GM18873 (cell line): ENCODE data around the gene DERL3.

Source experiments
- ATAC-seq: cut with Tn5 transposase; IDR thresholded peaks from one replicate; pipeline ENCODE4 v1.9.1; 2021; ENCODE audit warnings: mild to moderate bottlenecking, moderate library complexity, moderate number of reproducible peaks; ENCODE audit not compliant: unreplicated experiment, low FRiP score

Gene DERL3

DNA sequence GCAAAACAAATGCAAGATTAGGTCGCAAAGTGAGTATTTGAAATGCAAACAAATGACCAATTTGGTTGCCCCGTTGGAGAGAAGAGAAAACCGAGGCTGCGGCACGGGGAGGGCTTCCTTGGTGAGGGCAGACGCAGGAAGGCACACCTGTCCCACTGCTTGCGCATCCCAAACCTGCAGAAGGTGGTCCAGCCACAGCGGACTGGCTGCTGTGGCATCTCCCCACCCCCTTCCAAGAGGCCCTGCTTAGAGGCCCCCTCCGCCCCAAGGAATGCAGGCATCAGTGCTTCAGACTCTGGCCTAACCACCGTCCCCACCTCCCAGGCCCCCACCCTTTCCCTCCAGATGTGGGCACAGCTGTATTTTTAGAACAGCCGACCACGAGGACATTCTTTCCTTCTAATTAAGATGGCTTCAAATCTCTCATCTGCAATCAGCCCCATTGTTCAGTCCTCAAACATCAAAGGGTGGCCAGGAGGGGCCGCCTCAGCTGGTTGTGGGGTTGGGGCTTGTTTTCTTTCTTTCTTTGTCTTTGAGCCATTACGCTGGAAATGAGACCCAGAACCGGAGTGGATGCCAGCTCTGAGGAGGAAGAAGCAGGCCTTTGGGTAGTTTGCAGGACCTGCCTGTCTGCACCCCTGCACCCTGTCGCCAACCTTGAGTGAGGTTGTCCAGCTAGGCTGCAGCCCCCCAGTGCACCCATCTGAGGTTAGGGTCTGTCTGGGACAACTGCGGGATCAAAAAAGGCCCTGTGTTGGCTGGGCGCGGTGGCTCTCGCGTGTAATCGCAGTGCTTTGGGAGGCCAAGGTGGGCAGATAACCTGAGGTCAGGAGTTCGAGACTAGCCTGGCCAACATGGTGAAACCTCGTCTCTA lies 9.4 kb upstream of the DERL3 start:
- ATAC-seq: no peak

GRCh38 chr22:23847310-23847920 lies 8.6 kb upstream of the DERL3 start:
- ATAC-seq: no peak

GRCh38 chr22:23846081-23846469 lies 7.3 kb upstream of the DERL3 start:
- ATAC-seq: no peak

DNA sequence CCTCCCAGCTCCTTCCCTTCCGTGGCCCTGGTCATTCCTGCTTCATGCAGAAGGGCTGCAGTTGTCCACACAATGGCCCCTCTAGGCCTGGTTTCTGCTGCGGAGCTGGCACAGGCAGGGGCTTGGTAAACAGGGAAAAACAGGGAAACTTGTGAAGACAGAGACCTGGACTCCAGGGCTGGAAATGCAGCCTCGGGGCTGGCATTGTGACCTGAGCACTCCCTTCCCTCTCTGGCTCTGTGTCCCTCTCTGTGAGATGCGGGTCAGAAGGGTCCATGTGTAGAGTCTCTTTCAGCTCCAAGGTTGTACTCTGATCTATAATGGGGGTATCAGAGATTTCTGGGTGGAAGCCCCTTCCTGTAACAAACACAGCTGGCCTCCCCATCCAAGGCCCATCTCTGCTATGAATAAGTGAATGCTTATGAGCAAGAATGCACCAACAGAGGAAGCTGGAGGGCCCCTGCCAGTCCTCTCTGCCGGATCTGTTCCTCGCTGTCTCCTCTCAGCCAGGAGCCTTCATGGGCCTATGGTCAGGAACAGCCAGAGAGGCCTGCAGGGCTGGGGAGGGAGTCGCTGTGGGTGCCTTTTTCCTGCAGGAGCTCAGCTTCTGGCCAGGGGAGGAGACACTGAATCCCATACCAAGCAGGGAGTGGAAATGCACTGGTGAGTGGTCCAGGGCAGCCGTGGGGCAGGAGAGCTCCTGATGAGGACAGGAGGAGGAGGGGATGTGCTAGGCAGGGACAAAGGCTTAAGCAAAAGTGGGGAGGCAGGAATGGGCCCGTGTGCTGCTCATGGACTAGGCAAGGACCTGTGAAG lies 6.7 kb upstream of the DERL3 start:
- ATAC-seq: no peak

- ATAC-seq: peak; percentile 1
Observed at GRCh38 chr22:23844739-23845202, 6.0 kb upstream of the DERL3 start.

DNA sequence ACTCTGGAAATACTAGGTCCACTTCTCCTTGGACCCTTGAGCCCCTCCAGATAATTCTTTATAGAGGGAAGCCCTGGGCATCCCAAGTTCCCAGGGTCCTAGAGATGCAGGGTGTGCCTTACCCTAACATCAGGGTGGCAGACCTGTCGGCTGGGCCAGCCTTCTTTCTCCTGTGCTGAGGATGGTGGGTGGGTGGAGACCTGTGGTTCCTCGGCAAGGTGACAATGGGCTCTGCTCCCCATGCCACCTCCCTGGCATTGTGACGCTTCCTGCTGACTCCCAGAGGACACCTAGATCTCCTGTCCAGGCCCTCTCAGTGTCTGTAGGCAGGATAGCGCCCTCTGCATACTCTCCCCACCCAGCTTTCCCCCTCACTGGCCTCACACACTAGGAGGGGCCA lies 3.8 kb upstream of the DERL3 start:
- no peak for ATAC-seq

- ATAC-seq: no peak
Observed at GRCh38 chr22:23841736-23842445, 3.1 kb upstream of the DERL3 start.

DNA sequence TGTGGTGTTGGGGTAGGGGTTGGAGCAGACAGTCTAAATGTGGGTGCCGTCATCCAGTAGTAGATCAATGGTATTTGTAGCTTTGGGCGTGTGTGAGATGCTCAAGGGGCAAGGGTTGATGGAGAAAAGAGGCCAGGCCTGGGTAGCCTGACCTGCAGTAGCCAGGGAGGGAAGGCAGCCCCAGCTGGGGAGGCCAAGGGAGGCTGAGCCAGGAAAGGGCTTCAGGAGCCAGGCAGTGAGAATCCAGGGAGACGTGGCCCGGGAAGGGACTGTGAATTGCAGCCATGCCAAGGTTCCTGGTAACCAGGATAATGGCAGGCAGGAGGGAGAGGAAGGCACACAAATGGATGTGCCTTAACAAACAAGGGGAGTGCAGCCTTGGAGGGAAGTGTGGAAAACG lies 2.5 kb upstream of the DERL3 start:
- ATAC-seq: no peak

DNA sequence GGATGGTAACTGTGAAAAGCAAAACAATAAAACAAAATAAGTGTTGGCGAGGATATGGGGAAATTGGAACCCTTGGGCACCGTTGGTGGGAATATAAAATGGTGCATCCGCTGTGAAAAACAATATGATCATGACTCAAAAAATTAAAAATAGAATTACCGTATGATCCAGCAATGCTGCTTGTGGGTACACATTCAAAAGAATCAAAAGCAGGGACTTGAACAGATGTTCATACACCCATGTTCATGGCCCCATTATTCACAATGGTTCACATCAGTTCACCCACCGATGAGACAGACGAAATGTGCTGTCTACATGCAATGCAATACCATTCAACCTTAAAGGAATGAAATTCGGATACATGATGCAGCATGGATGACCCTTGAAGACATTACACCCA lies 1.2 kb upstream of the DERL3 start:
- ATAC-seq: no peak

DNA sequence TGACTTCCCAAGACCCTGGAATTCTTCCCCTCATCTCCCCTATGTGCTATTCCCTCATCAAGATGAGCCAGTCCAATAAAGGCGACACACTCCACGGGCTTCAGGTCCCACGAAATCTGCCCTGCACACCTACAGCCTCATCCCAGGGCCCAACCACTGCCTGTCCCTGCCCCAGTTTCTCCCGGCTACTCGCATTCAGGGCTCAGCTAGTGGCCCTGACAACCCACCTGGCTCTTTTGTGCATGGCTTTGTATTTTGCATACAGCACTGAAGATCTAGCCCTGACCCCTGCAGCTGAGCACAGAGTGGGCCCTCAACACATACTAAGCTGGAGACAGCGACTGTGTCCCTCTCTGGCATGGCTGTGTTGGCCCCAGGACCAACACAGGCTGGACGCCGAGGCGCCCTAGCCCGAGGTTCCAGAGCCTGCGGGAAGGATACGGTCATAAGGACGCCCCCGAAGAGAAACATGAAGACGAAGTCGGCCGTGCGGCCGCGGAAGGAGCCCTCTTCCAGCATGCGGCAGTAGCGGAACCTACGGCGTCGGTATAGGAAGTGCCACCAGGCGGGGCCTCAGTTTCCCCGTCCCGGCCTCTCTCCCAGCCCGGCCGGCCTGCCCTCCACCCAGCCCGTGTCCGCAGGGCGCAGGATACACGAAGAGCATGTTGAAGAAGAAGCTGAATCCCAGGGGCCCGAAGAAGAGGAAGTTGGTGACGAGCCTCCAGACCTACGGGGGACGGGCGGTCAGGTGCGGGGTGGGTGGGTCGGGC lies 710 bp downstream of the DERL3 start:
- ATAC-seq: no peak

DNA sequence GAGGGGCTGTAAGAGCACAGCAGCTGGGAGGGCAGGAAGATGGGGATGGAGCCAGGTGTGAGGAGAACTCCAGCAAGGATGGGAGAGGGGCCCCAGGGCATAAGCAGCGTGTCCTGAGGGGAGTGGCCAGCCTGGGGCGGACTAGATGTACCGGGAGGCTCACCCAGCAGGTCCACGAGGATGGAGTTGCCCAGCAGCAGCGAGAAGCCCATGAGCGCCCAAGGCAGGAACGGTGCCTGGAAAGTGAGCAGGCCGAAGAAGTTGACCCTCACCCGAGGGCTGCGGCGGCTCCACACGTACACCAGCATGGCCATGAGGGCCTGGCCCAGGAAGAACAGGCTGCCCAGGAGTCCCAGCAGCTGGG lies 1.3 kb downstream of the DERL3 start:
- no peak for ATAC-seq

GRCh38 chr22:23836692-23837495 lies 1.9 kb downstream of the DERL3 start:
- no peak for ATAC-seq

DNA sequence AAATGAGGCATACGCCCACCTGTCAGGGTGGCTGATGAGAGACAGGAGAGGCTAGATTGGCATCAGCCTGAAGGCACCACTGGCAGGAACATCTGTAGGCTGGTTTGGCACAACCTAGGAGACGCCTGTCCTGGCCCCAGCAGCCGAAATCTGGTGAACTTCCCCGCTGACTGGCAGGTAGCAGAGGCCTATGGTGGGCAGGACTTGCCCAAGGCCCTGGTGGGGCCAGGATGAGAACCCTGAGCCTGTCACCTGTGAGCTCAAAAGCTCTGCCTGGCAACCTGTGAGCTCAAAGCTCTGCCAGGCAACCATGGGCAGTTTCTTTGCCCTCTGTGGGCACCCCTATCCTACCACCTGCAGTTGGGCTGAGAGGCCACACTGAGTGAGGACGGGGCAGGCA lies 2.5 kb downstream of the DERL3 start:
- ATAC-seq: no peak

DNA sequence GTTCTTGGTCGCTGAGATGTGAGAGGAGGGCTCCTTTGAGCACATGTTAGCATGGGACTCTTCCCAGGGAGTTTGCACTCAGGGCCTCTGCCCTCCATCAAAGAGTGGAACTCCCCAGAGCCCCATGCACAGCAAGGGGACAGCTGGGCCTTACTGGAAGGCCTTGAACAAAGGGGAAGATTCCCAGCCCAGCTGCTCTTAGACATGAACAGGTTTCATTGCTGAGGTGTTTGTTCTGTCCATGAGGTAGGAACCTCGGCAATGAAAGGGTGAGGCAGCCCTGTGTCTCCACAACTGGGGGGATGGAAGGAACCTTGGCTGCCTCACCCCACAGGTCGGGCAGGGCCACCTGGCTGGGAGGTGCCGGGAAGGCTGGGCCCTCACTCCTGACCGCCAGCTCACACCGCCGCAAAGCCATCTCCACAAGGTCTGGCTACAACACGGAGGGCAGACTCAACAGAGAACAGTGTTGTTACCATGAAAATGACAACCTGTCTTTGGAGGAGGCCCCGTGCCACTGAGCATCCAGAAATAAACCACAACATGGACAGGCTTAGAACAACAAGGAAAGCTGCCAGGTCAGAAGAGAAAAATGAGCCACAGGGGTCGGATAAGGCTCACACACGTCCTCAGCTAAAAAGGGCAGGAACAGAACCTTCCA lies 3.2 kb downstream of the DERL3 start:
- ATAC-seq: no peak

DNA sequence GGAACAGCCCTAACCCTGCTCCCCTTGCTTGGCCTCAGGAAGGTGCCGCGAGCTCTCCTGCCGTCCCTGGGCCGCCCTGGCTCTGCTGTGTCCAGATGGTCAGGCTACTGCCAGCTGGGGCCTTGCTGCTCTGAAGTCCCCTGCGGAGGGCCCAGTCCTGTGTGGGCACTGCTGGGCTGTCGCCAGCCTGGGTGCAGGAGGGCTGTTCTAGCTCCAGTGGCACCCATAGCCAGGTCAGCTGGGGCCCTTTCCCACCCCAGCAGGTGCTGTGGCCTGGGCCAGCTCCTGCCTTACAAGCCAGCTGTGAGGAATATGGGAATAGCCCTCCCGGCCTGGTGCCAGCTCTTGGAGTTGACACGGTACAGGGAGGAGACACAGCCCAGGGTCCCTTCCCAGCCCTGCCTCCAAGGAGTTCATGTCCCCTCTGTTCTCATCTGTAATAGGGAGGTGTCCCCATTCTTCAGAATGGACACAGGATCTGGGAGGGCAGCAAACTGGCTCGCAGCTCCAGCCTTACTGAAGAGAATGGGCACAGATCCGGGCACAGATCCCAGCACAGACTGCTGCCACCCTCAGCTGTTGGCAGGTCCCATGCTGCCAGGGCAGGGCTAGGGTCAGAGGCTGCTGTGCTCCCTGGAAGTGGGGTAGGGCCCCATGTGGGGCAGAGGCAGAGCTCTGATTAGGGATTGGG lies 3.9 kb downstream of the DERL3 start:
- ATAC-seq: no peak

- ATAC-seq: no peak
Observed at GRCh38 chr22:23834406-23834792, 4.4 kb downstream of the DERL3 start.

- ATAC-seq: no peak
Observed at GRCh38 chr22:23833911-23834317, 4.9 kb downstream of the DERL3 start.
